Esophagus squamous epithelium (tissue), 5 donors: ENCODE results near the gene OPHN1. TPM values are rescaled to one million over a fixed set of nuclear protein-coding genes. Genes with fewer than 3 reads are reported as not detected.

ENCODE experiments used
- DNase-seq: peaks from one replicate; lab custom pipeline; 2025; lab: John Stamatoyannopoulos, UW
- H3K27ac ChIP-seq, 4 donors: fragments of 200-600 bp; sonication (generic); one replicate each; pipeline ENCODE4 v1.5.1; 2016 to 2019; ENCODE audit warnings: mild to moderate bottlenecking in 1 of 4
- H3K27me3 ChIP-seq, 4 donors: fragments of 200-600 bp; sonication (generic); 1 replicate in 3 of 4; 2 replicates in 1 of 4; pipeline versions ENCODE4 v1.5.1 to v1.6.0; 2017 to 2021; ENCODE audit warnings: antibody characterized with exemption in 1 of 4
- H3K36me3 ChIP-seq, 3 donors: fragments of 200-600 bp; sonication (generic); one replicate each; pipeline ENCODE4 v1.5.1; 2016 to 2019
- H3K4me1 ChIP-seq, 3 donors: fragments of 200-600 bp; sonication (generic); one replicate each; pipeline ENCODE4 v1.5.1; 2017 to 2019
- H3K4me3 ChIP-seq, 4 donors: fragments of 200-600 bp; sonication (generic); 1 replicate in 3 of 4; 2 replicates in 1 of 4; pipeline ENCODE4 v1.5.1; 2016 to 2019; ENCODE audit warnings: mild to moderate bottlenecking in 2 of 4, moderate library complexity in 1 of 4
- H3K9me3 ChIP-seq, 3 donors: fragments of 200-600 bp; sonication (generic); one replicate each; pipeline ENCODE4 v1.5.1; 2016 to 2019
- CTCF ChIP-seq, 6 experiments: fragments of 450-650 bp in 4 of 6; fragments of 200-600 bp in 2 of 6; sonication (generic) in 2 of 6; IDR thresholded peaks; one replicate each; pipeline ENCODE4 v1.5.1; 2016 to 2019; ENCODE audit warnings: antibody characterized with exemption in 6 of 6, mild to moderate bottlenecking in 4 of 6, moderate library complexity in 4 of 6
- POLR2A ChIP-seq, 4 donors: fragments of 450-650 bp; IDR thresholded peaks; one replicate each; pipeline ENCODE4 v1.6.1; 2017; ENCODE audit warnings: antibody characterized with exemption in 4 of 4, mild to moderate bottlenecking in 4 of 4, moderate library complexity in 3 of 4
- WGBS, 2 donors: methylation state at CpG; one replicate each; pipeline ENCODE4 v1.1.5; 2018; 5-methylcytosine and 5-hydroxymethylcytosine counted together
- intact Hi-C: fragments of 100-400 bp; cut with DNase I; formaldehyde crosslinking; loops from one replicate; pipeline ENCODE4 v1.15.0; 2022
- total RNA-seq, 4 donors: library from RNA; depleted of rRNA; stranded (reverse); fragments of >200 nt; gene quantifications; one replicate each; pipeline ENCODE4 v1.1.0, GENCODE V29; 2016
- donor health status: DM: yes; HTN: yes; CAD: no.

OPHN1 gene
- total RNA-seq, 4 donors from 2014 or later = 2.6 to 6.5 (median 4.4) TPM

- H3K4me1 ChIP-seq = peaks cover 0 to 11% (median 0%) of the 10 kb centered on the region in 3 donors
- H3K27ac ChIP-seq = no peak overlapping the region
- H3K27me3 ChIP-seq = no peaks in the 10 kb centered on the region
- no peak overlapping the region for H3K4me3 ChIP-seq
- H3K36me3 ChIP-seq = no peaks in the 10 kb centered on the region
- no peak for DNase-seq
- TF ChIP-seq POLR2A (IDR thresholded peaks at IDR 0.05) (no peak), CTCF (IDR thresholded peaks at IDR 0.05) (no peak)
- H3K9me3 ChIP-seq = no peaks in the 10 kb centered on the region
- intact Hi-C loops = no loop called here
Observed at GRCh38 chrX:68440442-68440841, 7.1 kb upstream of the OPHN1 start.

- WGBS, 2 donors = 82 to 95% methylated on average over 4 of the region's 4 CpGs
- no peak overlapping the region for H3K27ac ChIP-seq
- no peak overlapping the region for H3K4me3 ChIP-seq
- H3K9me3 ChIP-seq = no peaks in the 10 kb centered on the region
- H3K4me1 ChIP-seq = peaks cover 0 to 13% (median 0%) of the 10 kb centered on the region in 3 donors
- no peaks in the 10 kb centered on the region for H3K36me3 ChIP-seq
- DNase-seq = no peak
- intact Hi-C loops = no loop called here
- TF ChIP-seq CTCF (IDR thresholded peaks at IDR 0.05) (no peak), POLR2A (IDR thresholded peaks at IDR 0.05) (no peak)
- H3K27me3 ChIP-seq = no peaks in the 10 kb centered on the region
Observed at GRCh38 chrX:68439341-68439740, 6.0 kb upstream of the OPHN1 start.

GRCh38 chrX:68438575-68438974, 5.3 kb upstream of the OPHN1 start:
- no peaks in the 10 kb centered on the region for H3K27me3 ChIP-seq
- H3K27ac ChIP-seq = no peak overlapping the region
- no peaks in the 10 kb centered on the region for H3K9me3 ChIP-seq
- H3K4me1 ChIP-seq = peaks cover 0 to 16% (median 0%) of the 10 kb centered on the region in 3 donors
- 81 to 85% methylated on average over 4 of the region's 4 CpGs for WGBS, 2 donors
- no peak for DNase-seq
- no peak for TF ChIP-seq CTCF (IDR thresholded peaks at IDR 0.05)
- TF ChIP-seq POLR2A (IDR thresholded peaks at IDR 0.05) = no peak
- intact Hi-C loops = no loop called here
- H3K4me3 ChIP-seq = no peak overlapping the region
- H3K36me3 ChIP-seq = no peaks in the 10 kb centered on the region

- Histone ChIP-seq H3K36me3 (peaks cover 0 to 9% (median 0%) of the 10 kb centered on the region in 3 donors), H3K27me3 (no peaks in the 10 kb centered on the region), H3K4me3 (peak overlapping the region; percentile 42 to 68 (median 58)), H3K27ac (peak overlapping the region; percentile 76 to 91 (median 87)), H3K4me1 (peaks cover 0 to 17% (median 5%) of the 10 kb centered on the region in 3 donors), H3K9me3 (no peaks in the 10 kb centered on the region)
- TF ChIP-seq POLR2A (IDR thresholded peaks at IDR 0.05) = peak in 1 of 4 donors; percentile 4
- TF ChIP-seq CTCF (IDR thresholded peaks at IDR 0.05) = no peak
- DNase-seq = no peak
- intact Hi-C loops = no loop called here
- 0 to 25% methylated on average over 2 to 13 of the region's 13 CpGs for WGBS, 2 donors
Observed at GRCh38 chrX:68433981-68434299, 645 bp upstream of the OPHN1 start.

- H3K27me3 ChIP-seq = no peaks in the 10 kb centered on the region
- no peaks in the 10 kb centered on the region for H3K9me3 ChIP-seq
- H3K4me3 ChIP-seq = peak overlapping the region; percentile 42 to 68 (median 58)
- H3K4me1 ChIP-seq = peaks cover 0 to 17% (median 5%) of the 10 kb centered on the region in 3 donors
- 0 to 36% methylated on average over 2 to 12 of the region's 12 CpGs for WGBS, 2 donors
- peaks cover 0 to 9% (median 0%) of the 10 kb centered on the region in 3 donors for H3K36me3 ChIP-seq
- no peak for DNase-seq
- TF ChIP-seq CTCF (IDR thresholded peaks at IDR 0.05) = no peak
- no peak for TF ChIP-seq POLR2A (IDR thresholded peaks at IDR 0.05)
- intact Hi-C loops = no loop called here
- H3K27ac ChIP-seq = peak overlapping the region; percentile 76 to 91 (median 87)
Observed at GRCh38 chrX:68432648-68433047, 647 bp downstream of the OPHN1 start.
